HG02642 (cell line): ENCODE data around the gene LYPLAL1.

Experiments used
- ATAC-seq: cut with Tn5 transposase; IDR thresholded peaks from one replicate; pipeline ENCODE4 v1.9.1; 2021; ENCODE audit warnings: mild to moderate bottlenecking; ENCODE audit not compliant: unreplicated experiment, poor library complexity

Gene LYPLAL1

DNA sequence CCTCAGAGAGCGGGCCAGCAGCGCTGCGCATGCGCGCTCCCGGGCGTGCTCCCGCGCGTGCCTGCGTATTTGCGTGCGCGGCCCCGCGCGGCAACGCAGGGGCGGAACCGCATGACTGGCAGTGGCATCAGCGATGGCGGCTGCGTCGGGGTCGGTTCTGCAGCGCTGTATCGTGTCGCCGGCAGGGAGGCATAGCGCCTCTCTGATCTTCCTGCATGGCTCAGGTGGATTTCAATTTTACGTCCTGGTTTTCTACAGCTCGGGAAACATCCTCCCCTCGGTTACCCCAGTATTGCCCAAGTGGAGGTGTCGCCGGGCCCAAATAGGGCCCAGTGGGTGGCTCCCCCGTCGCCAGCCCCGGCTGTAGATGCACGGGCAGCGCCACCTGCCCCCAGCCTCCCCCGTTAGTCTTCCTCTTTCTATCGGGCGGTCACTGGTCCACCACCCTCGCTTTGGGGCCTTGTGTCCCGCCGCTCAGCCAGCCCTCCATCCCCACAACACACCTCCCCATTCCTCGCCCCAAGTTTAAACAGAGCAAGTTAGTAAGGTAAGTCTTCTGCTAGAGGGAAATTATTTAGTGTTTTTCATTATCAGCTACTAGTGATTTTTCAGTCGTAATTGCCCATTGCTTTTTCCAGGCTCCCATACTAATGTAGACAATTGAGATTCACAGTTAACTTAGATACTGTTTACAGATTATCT lies at the start of gene LYPLAL1:
Gene LYPLAL1, plus strand, starts transcription at position 121 of the 702 bp plus-strand sequence. Its CDS starts 13 bp downstream, at position 134.
- peak; percentile 81 for ATAC-seq

DNA sequence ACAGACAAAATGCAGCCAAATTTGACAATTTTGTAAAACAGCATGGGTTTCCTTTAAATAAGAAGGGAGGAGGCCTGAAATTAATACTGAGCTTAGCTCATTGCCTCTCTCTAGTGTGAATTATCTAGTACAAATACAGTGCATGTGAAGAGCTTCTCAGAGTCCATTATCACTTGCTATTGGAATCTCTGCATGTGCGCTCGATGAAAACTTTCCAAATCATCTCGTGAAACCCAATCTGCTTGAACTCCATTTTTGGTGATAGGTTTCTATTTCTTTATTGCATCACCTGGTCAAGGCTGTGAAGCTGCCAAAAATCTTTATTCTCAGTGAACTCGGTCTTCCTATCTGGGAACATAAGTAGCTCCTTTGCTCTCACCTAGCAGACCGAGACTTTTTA lies 49.5 kb upstream of the LYPLAL1 start:
- no peak for ATAC-seq

DNA sequence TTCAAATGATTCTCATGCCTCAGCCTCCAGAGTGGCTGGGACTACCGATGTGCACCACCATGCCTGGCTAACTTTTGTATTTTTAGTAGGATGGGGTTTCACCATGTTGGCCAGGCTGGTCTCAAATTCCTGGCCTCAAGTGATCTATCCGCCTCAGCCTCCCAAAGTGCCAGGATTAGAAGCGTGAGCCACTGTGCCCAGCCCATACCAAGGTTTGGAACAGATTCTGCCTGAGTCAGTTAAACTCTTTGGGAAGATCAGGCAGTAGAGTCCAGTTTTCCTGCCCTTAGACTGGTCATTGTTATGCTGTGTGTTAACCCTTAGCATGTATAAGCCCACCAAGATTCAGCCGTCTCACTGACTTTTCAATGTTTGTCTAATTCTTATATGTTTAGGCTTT lies 48.3 kb upstream of the LYPLAL1 start:
- no peak for ATAC-seq

DNA sequence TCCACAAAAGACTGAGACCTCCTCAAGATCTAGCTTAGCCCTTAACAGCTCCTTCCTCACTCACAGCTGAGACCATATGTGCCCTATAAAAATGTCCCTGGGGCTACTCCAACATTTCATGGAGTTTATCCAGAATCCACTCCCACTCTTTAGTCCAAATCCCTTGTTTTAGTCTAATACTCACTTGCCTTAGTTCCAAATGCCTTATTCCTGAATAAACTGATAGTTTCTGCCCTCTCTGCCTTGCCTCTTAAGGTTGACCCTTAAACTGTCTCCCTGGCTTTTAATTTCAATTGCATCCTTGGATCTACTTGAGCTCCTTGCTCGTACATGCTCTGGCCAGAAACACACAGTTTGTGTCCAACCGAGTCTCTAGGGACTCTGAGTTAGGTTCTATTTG lies 47.3 kb upstream of the LYPLAL1 start:
- no peak for ATAC-seq

DNA sequence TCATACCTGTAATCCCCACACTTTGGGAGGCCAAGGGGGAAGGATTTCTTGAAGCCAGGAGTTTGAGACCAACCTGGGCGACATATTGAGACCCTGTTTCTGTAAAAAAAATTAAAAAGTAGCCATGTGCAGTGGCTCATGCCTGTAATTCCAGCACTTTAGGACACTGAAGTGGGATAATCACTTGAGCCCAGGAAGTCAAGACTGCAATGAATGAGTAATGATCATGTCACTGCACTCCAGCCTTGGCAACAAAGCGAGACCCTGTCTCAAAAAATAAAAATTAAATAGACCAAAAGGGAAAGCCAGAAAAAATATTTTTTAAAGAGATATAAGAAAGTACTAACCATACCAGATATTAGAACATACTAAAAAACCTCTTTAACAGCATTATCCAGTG lies 44.7 kb upstream of the LYPLAL1 start:
- ATAC-seq = no peak

DNA sequence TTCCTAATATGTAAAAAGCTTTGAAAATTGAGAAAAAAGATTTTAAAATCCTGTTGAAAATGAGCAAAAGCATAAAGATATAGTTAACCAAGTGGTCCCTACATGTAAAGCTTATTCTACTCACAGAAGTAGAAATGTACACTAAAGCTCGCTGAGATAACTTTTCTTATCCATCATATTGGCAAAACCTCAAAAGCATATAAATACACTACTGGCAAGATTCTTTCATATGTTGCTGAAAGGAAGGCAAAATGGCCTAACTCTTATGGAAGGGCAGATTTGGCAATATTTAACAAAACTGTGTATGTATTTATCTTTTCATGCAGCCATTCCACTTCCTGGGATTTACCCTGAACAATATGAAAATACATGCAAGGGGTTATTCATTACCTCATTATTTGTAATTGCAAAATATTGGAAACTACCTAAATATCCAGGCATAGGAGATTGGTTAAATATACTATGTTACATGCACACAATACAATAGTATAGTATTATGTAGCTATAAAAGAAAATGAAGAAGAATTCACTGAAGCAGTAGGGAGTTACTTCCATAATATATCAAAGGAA lies 43.2 kb upstream of the LYPLAL1 start:
- ATAC-seq = no peak

DNA sequence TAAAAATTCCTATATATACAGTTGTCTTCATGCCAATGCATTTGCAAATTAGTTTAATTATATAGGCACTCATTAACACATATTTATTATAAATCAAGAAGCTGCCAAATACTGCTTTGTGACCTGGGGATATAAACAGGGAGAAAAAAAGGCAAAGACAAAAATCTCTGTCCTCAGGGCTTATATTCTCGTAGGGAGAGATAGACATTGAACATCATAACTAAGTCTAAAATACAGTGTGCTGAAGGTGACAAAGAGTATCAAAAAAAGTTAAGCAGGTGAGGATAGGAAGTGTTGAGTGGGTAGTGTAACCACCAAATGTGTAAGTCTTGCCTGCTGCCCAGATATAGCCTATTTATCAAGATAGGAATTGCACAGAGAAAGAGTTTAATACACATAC lies 40.7 kb upstream of the LYPLAL1 start:
- ATAC-seq = no peak

DNA sequence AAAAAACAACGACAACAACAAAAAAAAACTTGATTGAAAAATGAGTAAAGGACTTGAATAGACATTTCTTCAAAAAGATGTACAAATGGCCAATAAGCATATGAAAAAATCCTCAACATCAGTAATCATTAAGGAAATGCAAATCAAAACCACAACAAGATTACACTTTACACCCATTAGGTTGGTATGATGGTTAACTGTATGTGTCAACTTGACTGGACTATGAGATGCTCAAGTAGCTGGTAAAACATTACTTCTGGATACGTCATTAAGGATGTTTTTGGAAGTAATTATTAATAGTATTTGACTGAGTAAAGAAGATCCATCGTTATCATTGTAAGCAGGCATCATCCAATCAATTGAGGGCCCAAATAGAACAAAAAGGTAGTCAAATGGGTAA lies 34.9 kb upstream of the LYPLAL1 start:
- ATAC-seq = no peak

DNA sequence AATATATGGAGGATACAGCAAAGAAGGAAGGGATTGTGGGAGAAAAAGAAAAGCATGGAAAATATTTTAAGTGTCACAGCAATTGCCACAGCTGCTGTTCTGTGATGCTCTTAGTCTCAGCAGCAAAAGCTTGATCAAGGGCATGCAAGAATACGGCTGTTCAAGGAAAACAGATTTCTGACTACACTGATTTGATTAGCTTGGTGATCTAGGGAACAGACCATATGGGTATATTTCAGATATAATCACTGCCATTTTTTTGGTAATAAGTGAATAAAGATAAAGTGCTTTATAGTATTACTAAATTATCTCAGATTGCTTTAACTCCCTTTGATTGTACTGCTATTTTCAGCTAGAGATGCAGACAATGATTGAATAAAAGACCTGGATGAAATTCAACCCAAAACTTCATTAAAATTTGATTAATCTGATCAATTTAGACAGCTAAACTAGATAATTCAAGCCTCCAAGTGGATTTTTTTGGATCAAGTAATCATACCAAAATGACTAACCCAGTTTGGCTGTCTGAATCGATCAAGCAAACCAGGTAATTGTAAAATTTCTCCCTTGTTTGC lies 33.3 kb upstream of the LYPLAL1 start:
- ATAC-seq = no peak

DNA sequence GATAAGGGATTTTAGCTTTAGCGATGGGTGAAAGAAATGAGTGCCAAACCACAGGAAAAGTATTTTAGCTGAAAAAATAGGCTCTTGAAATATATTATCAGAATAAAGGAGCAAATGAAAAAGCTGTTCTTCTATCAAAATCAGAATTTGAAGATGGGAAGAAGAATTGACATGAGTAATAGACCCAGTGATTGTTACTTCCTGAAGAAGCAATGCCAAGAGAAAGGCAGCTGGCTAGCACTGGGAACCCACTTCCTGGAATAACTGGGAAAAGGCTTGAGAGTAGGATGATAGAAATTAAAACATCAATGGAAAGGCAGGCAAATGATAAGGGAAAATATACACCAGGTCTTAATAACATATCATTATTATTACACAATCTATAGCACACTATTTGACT lies 29.9 kb upstream of the LYPLAL1 start:
- ATAC-seq = no peak

DNA sequence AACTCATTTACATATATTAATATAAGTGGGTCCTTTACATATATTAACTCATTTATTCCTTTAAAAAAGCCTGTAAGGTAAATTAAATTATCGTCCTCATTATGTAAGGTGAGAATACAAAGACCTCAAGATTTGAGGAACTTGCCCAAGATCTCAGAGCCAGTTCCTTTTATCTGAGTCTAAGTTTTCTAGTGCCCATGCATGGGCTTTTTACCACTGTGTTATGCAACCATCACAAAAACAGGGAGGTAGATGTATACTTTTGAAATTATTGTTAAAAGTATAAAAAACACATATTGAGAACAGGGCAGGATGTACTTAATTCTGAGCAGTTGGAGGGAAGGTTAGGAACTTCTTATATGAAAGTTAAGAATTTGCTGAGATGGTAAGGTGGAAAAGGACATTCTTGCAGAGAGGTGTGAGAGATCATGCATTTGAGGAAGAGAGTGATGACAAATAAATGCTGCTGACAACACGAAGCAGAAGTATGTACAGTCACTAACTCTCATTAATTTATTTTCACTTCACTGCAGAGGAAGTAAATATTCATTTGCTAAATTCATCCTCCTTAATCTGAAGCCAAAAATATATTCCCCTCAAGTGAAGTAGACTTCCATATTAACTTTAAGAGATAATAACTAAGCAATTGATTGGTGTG lies 28.9 kb upstream of the LYPLAL1 start:
- ATAC-seq = no peak

DNA sequence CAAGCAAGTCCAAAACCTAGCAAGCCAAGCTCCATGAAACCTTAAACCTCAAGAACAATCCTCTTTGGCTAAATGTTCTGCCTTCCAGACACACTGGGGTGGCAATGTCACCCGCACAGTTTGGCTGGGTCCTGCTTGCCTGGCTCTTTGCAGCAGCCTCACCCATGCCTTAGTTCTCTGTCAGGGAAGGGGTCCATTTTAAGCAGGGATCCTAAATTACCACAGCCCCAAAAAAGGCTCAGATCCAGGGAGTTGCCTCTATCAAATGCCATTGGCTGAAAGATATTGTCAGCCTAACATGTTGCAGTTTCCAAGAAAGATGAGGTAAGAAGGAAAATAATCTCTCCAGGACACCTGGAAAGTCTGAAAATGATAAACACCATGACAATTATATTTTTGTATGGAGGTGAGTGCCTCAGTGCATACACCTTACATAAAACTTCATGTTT lies 26.1 kb upstream of the LYPLAL1 start:
- ATAC-seq = no peak

DNA sequence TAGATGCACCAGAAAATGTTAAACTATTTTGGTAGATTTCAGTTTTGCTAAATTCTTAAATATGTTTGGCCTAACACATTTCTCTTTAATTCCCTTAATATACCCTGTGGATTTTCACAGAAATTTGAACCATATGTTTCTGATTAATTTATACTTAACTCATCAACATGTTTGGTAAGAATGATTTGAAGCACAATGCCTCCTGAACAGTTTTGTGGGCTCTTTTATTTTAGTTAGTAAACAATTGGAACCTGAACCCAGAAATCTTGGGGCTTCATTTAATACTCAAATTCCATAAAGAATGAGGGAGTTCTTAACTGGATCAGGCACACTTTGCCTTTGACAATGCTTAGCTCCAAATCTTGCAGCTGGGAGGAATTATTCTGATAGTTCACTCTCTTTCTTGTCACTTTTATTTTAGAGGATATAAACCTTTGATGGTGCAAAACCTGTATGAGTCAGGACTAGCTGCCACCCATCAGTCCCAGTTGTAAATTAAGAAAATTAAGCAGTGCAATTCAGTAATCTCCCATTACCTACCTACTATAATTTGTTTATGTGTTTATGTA lies 24.6 kb upstream of the LYPLAL1 start:
- ATAC-seq = no peak

DNA sequence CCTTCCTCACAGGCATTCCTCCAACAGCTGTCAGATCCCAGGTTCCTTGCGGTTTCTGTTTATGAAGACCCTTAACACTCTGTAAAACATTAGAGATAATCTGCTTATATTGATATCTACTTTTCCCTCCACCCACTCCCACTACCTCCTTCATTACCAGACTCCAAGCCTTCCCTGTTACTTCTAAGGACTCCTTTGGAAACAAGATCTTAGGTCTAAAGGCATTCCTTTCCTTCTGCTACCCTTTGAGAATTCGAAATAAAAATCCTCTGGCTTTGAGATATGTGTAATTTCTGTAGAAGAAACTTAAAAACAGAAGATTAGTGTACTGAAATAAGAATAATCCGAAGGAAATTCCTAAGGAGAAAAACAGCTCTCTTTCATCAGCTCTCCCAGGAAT lies 23.7 kb upstream of the LYPLAL1 start:
- no peak for ATAC-seq

DNA sequence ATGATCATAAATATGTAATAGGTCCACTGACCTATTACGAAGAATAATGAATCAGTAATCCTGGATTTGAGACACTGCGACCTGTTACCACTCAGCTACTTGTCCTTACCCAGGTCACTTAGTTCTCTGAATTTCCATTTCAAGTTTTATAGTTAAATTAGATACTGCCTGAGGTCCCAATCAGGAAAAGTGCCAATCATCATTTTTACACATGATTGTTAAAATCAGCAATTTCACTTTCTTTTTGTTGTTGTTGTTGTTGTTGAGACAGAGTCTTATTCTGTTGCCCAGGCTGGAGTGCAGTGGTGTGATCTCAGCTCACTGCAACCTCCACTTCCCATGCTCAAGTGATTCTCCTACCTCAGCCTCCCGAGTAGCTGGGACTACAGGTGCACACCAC lies 22.8 kb upstream of the LYPLAL1 start:
- no peak for ATAC-seq

DNA sequence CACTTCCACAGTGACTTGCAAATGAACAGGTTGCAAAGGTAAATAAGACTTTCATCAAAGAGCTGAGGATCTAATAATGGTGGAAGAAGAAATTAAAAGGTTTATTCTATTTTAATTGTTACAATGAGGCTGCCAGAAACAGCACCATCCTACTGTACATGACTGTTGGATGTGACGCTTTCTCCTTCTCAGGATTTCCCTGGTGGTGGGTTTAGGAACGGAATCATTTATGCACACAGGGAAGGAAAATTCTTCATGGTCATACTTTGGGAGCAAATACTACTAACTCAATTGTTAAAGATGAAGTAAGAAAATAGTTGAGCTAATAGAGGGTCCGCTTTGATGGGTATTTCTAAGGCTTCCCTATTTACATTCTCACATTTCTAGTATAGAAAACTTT lies 22.2 kb upstream of the LYPLAL1 start:
- ATAC-seq = no peak

DNA sequence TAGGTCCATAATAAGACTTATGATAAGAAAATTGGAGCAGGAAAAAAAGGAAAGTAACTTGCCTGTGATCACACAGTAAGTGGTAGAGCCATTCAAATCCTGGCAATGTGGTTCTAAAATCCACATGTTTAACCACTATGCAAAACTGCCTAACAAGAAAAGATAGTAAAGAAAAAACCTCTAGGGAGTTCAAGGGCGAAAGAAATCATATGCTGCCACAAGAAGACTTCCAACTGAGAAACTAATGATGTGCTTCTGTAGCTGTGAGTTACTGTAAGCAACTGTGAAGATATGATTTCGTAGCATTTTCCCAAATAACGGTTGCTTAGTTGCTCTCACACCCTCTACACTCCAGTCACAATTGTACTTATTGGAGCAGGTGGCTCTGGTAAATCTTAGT lies 20.9 kb upstream of the LYPLAL1 start:
- ATAC-seq = no peak

DNA sequence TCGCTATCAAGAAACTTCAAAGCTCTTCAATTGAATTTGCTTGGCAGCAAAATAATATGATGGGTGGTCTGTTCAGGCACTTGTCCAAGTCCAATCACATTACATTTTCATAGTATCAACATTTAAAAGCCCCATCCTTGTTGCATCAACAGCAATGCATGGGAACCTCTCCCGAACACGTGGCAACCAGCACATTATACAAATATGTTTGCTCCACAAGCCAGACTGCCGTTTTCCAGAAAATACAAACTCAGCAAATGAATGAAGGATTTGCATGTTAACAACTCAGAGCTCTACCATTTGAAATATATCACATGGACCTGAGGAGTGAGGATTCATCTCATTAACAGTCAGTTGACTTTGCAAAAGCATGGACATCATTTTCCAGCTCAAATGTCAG lies 20.0 kb upstream of the LYPLAL1 start:
- ATAC-seq = no peak

DNA sequence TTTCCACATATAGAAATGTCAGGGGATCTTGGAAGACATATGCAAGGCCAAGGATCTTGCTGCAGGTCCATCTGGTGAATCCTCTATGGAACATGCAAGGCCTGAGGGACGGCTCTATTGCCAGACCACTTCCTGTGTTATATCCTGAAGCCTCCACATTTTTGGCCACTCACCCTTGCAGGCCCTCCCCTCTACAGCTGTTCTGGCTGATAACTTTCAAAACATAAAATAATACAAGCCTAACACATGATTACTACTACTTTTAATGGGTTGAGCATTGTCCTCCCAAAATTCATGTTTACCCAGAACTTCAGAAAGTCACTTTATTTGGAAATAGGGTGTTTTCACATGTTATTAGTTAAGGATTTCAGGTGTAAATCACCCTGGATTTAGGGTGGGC lies 18.5 kb upstream of the LYPLAL1 start:
- ATAC-seq = no peak

DNA sequence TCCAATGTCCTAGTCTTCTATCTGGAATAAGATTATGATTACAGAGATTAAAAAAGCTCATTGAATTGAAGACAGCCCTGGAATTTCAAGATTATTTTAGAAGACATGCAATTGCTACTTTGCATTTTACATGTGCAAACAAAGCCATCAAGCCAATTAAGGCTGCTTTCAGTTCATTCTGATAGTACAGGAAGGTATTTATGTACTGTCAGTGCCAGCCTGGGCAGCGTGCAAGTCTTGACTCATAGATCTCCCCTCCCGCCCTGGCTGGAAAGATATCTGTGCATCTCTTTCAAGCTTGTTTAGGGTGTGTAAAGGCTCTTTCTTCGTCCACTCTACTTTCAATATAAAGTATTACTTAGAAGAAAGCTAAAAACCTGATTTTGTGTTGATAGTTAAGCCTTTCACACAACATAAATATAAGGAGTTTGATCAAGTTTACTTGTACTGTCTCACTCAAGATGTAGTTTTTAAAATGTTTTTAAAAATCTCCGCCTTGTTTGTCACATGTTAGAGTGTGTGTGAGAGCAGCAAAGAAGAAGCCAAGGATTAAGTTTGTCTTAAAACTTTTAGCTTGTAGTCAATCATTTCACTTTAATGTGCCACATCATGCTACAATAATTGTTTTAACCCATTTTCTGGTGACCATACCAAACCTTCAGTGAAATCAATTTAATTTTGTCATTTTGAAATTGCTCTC lies 13.6 kb upstream of the LYPLAL1 start:
- peak; percentile 87 for ATAC-seq

DNA sequence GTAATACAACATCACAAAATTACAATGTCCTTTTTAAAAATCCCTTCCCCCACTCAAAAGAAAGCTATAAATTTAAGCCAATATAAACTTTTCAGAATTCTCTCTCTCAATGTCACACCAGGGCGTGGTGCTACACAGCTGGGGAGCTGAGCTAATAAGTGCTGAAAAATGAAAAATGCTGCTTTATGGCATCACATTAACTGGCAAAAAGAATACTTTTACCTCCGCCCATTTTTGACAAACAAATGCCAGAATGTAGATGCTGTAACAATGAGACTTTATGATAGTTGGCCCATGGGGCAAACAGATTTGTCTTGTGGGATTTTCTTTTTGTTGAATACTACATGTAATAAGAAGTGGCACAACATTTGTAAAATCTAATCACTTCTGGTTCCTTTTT lies 12.7 kb upstream of the LYPLAL1 start:
- no peak for ATAC-seq
